BJ (cell line): ENCODE results near the gene ZNF792. TPM values are rescaled to one million over a fixed set of nuclear protein-coding genes. Genes with fewer than 3 reads are reported as not detected.

Source experiments
- CTCF ChIA-PET: fragments of 350-600 bp; formaldehyde crosslinking; extraction: SDS; loops from one replicate; lab custom pipeline; 2021; ENCODE audit warnings: antibody characterized with exemption, inconsistent platforms; lab: Yijun Ruan, JAX
- POLR2A ChIA-PET: fragments of 300-600 bp; sonication (Branson Sonifier 250); formaldehyde crosslinking; extraction: SDS; loops from one replicate; lab custom pipeline; 2021; ENCODE audit warnings: antibody characterized with exemption; lab: Charles Lee
- DNase-seq: peaks from one replicate; pipeline ENCODE4 v3.0.0-alpha.2; 2011; ENCODE audit warnings: low read depth
- H3K27me3 ChIP-seq: 2 replicates; pipeline ENCODE4 v1.6.0; 2011; ENCODE audit warnings: low read length; ENCODE audit not compliant: control insufficient read depth, insufficient read depth
- H3K36me3 ChIP-seq: 2 replicates; pipeline ENCODE4 v1.5.1; 2011; ENCODE audit warnings: low read length; ENCODE audit not compliant: control insufficient read depth, insufficient read depth
- H3K4me3 ChIP-seq: 2 replicates; pipeline ENCODE4 v1.5.1; 2011; ENCODE audit warnings: low read depth, mild to moderate bottlenecking, control low read depth, low read length
- polyA plus RNA-seq: library from polyadenylated mRNA; depleted of rRNA; stranded (reverse); fragments of >200 nt; gene quantifications from 2 replicates; pipeline ENCODE4 v1.2.3, GENCODE V29; 2011
- TF ChIP-seq, protein P1 (sequence below): IDR thresholded peaks from 2 replicates; pipeline ENCODE4 v1.5.1; 2011; ENCODE audit warnings: low read depth, mild to moderate bottlenecking, control low read depth, inconsistent platforms, low read length, moderate library complexity; ENCODE audit not compliant: insufficient read depth

ZNF792 gene
- polyA plus RNA-seq, 1 experiment: 1.8 TPM

DNA sequence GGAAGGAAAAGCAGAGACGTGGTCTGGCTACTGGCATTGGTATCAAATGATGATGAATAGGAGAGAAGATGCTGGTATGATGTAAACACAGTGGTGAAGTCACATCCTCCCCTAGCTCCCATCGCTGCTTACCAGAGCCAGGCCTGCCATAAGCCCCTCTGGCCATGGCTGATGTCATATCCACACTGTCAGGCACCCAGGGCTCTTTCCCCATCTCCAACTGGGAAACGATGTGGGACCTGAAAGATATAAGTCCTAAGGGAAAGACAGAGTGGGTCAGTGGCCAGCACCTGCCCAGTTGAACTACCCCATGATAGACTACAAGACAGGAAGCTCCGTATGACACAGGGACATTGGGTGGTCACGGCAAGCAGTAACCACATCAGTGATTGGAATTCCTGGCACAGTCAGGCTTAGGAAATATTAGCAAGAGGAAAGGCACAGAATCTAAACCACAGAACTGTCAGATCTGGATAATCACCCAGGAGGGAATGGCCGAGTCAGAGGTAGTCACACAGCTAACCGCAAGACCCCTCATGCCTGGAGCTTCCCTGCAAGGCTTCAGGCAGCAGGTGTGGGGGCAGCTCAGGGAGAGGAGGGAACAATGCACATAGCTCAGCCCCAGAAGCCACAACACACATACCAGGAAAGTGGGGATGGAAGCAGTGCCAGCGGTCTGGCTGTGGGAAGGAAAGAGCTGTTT lies 3.8 kb downstream of the ZNF792 start:
- Histone ChIP-seq H3K36me3 (peaks cover 20% of the 10 kb centered on the region), H3K4me3 (no peak overlapping the region), H3K27me3 (no peaks in the 10 kb centered on the region)
- CTCF ChIA-PET: interaction anchor here (0.6 to 5.8 kb wide), 3 partner anchors 12 to 954 kb away, joined by 3 to 31 read pairs (median 3); no protein-coding TSS in a partner anchor
- TF ChIP-seq, protein P1, sequence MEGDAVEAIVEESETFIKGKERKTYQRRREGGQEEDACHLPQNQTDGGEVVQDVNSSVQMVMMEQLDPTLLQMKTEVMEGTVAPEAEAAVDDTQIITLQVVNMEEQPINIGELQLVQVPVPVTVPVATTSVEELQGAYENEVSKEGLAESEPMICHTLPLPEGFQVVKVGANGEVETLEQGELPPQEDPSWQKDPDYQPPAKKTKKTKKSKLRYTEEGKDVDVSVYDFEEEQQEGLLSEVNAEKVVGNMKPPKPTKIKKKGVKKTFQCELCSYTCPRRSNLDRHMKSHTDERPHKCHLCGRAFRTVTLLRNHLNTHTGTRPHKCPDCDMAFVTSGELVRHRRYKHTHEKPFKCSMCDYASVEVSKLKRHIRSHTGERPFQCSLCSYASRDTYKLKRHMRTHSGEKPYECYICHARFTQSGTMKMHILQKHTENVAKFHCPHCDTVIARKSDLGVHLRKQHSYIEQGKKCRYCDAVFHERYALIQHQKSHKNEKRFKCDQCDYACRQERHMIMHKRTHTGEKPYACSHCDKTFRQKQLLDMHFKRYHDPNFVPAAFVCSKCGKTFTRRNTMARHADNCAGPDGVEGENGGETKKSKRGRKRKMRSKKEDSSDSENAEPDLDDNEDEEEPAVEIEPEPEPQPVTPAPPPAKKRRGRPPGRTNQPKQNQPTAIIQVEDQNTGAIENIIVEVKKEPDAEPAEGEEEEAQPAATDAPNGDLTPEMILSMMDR: no peak
- POLR2A ChIA-PET: no interaction called here
- DNase-seq: peak; percentile 15

DNA sequence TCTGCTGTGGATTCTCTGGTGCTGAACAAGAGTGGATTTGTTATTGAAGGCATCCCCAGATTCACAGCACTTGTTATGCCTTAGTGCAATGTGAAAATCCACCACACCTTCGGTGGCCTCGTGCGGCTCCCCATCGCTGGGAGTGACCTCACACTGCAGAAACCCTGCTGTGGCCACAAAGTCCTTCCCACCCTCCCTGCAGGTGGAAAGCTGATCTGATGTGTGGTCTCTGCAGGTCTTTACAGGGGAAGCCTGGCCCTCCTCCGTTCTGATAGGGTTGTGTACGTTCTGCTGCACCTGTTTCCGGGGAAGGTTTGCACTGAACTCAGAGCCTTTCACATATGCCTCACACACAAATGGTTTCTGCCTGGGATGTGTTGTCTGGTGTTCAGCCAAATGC lies 5.0 kb downstream of the ZNF792 start:
- TF ChIP-seq, protein P1: no peak
- Histone ChIP-seq H3K36me3 (peaks cover 20% of the 10 kb centered on the region), H3K27me3 (no peaks in the 10 kb centered on the region), H3K4me3 (no peak overlapping the region)
- POLR2A ChIA-PET: no interaction called here
- no peak for DNase-seq
- CTCF ChIA-PET: interaction anchor here (5.8 kb wide), 1 partner anchor 14 kb away, joined by 31 read pairs; no protein-coding TSS in a partner anchor

DNA sequence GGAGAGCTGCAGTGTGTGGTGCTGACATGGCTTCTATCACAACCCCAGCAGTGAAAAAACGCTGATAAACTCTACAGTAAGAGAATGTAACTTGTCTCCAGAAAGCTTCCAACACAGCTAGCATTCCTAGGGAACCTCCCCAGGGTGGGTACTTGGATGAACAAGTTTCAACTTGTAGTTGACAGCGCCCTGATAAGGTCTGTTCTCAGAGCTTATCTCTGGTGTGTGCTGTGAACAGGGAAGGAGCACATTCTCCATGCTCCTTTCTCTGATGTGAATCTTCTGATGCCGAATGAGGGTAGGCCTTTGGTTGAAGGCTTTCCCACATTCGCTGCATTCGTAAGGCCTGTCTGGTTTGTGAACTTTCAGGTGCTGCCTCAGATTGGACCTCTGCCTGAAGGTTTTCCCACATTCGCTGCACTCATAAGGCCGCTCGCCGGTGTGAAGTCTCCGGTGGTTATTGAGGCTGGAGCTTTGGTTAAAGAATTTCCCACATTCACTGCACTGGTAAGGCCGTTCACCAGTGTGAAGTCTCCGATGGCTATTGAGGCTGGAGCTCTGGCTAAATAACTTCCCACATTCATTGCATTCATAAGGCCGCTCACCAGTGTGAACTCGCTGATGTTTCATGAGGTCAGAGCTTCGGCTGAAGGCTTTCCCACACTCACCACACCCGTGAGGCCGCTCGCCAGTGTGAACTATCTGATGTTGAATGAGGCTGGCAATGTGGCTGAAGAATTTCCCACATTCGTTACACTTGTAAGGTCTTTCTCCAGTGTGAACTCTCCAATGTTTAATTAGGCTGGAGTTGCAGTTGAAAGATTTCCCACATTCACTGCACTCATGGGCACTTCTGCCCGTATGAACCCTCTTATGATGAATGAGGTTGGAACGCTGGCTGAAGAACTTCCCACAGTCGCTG lies 5.9 kb downstream of the ZNF792 start:
- POLR2A ChIA-PET: no interaction called here
- H3K27me3 ChIP-seq: no peaks in the 10 kb centered on the region
- H3K36me3 ChIP-seq: peaks cover 20% of the 10 kb centered on the region
- DNase-seq: no peak
- no peak overlapping the region for H3K4me3 ChIP-seq
- CTCF ChIA-PET: interaction anchor here (1.0 kb wide), 1 partner anchor 15 kb away, joined by 3 read pairs; no protein-coding TSS in a partner anchor
- TF ChIP-seq, protein P1: no peak

DNA sequence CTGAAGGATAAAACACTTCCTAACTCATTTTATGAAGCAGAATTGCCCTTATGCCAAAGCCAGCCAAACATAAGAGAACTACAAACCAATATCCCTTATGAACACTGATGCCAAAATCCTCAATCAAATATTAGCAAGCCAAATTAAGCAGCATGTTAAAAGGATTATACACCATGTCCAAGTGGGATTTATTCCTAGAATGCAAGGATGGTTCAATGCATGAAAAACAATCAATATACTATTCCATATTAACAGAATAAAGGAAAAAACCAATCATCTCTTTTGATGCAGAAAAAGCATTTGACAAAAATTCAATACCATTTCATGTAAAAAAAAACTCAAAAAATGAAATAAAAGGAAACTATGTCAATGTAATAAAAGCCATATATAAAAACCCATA lies 10.9 kb downstream of the ZNF792 start:
- TF ChIP-seq, protein P1: no peak
- ChIA-PET POLR2A (no interaction called here), CTCF (no interaction called here)
- Histone ChIP-seq H3K27me3 (no peaks in the 10 kb centered on the region), H3K36me3 (peaks cover 8% of the 10 kb centered on the region), H3K4me3 (no peak overlapping the region)
- DNase-seq: no peak
